Measurements from ENCODE around the gene GALNT1. TPM values are rescaled to one million over a fixed set of nuclear protein-coding genes. Genes with fewer than 3 reads are reported as not detected.
A peak's percentile ranks its signal among the peaks of the same experiment; 100 is the strongest.

The GALNT1 gene
- total and polyA plus RNA-seq, 10 of the 15 experiments (the other 5 are each of a cell fraction or from before 2014, with no cell fraction given), result 8.0 to 53.7 (median 29.9) TPM

- DNase-seq (ENCODE audit: low read depth, low spot score) (peak; percentile 91), ATAC-seq (peak; percentile 83), FAIRE-seq (no peak)
- Histone ChIP-seq H3K4me1 (ENCODE audit: control insufficient read depth, insufficient read depth, low read length) (peaks cover 15% of the 10 kb centered on the region), H3K9ac (ENCODE audit: control insufficient read depth, insufficient read depth, low read length) (no peak overlapping the region), H3K27me3 (replicated peaks in 1 of 2; ENCODE audit: control insufficient read depth in 2 of 2, insufficient read depth in 2 of 2, low read length in 1 of 2) (no peaks in the 10 kb centered on the region), H3K9me3 (replicated peaks; ENCODE audit: control insufficient read depth, insufficient read depth, low read length) (peaks cover 12% of the 10 kb centered on the region), H3K4me3 (no peak overlapping the region), H3K36me3 (ENCODE audit: control insufficient read depth in 2 of 2, insufficient read depth in 2 of 2, low read length in 1 of 2) (no peaks in the 10 kb centered on the region), H3K79me2 (ENCODE audit: control insufficient read depth, insufficient read depth, low read length) (peaks cover 4% of the 10 kb centered on the region), H3K4me2 (ENCODE audit: control insufficient read depth, insufficient read depth) (peak overlapping the region; percentile 59; the same call in 1 of the 2 replicates), H3K27ac (ENCODE audit: control insufficient read depth, insufficient read depth) (peak overlapping the region; percentile 37; the same call in 1 of the 2 replicates), H2AFZ (ENCODE audit: control insufficient read depth, low read depth, low read length) (no peak overlapping the region; the same call in none of the 2 replicates), H4K20me1 (ENCODE audit: control insufficient read depth, insufficient read depth) (no peaks in the 10 kb centered on the region)
- RAD21 ChIA-PET (ENCODE audit: unreplicated experiment), result interaction anchor here (0.6 to 1.5 kb wide), 5 partner anchors 12 to 99 kb away, joined by 3 to 5 read pairs (median 4); no protein-coding TSS in a partner anchor
- intact Hi-C loops (cut with micrococcal nuclease; ENCODE audit: unreplicated experiment) (loop anchor here (2.0 to 10.0 kb wide), 6 partner anchors 40 to 488 kb away; partner anchors contain the start of genes INO80C, RPRD1A and ZNF397), in situ Hi-C loops (cut with MboI) (loop anchor here (5.0 to 25.0 kb wide), 3 partner anchors 75 to 1235 kb away; no protein-coding TSS in a partner anchor)
- CTCF ChIA-PET, result interaction anchor here (1.4 kb wide), 1 partner anchor 39 kb away, joined by 3 read pairs; no protein-coding TSS in a partner anchor
- POLR2A ChIA-PET, result interaction anchor here (0.6 kb wide), 1 partner anchor 337 kb away, joined by 4 read pairs; no protein-coding TSS in a partner anchor
- no TSS peak for BruUV-seq (replicated peaks)
- SMC1A ChIA-PET (ENCODE audit: uncharacterized antibody, unreplicated experiment), result interaction anchor here (0.8 to 1.5 kb wide), 6 partner anchors 12 to 99 kb away, joined by 3 to 10 read pairs (median 4); no protein-coding TSS in a partner anchor
- WGBS (ENCODE audit: insufficient coverage, insufficient replicate concordance, low lambda C conversion rate, missing lambda C conversion rate), result 6% methylated on average over 8 of the region's 8 CpGs
- TF ChIP-seq CHD2 (IDR thresholded peaks at IDR 0.05; ENCODE audit: borderline replicate concordance, low read depth, low read length) (peak; percentile 47; the same call in 1 of the 2 replicates), USF1 (IDR thresholded peaks at IDR 0.05; ENCODE audit: borderline replicate concordance, extremely low read length, insufficient read depth, low read depth, low read length) (no peak), HDGF (IDR thresholded peaks at IDR 0.05) (peak; percentile 30; the same call in 1 of the 2 replicates), RELA (IDR thresholded peaks at IDR 0.05; ENCODE audit: borderline replicate concordance, partially characterized antibody) (peak; percentile 80), TBL1XR1 (IDR thresholded peaks at IDR 0.05; ENCODE audit: low read depth, low read length) (peak; percentile 64; the same call in 1 of the 2 replicates), CEBPB (IDR thresholded peaks at IDR 0.05; ENCODE audit: borderline replicate concordance in 1 of 2, low read depth in 2 of 2, low read length in 2 of 2) (no peak), STAT3 (IDR thresholded peaks at IDR 0.05; ENCODE audit: low read depth, low read length) (peak; percentile 71)
- TF ChIP-seq, protein P1, sequence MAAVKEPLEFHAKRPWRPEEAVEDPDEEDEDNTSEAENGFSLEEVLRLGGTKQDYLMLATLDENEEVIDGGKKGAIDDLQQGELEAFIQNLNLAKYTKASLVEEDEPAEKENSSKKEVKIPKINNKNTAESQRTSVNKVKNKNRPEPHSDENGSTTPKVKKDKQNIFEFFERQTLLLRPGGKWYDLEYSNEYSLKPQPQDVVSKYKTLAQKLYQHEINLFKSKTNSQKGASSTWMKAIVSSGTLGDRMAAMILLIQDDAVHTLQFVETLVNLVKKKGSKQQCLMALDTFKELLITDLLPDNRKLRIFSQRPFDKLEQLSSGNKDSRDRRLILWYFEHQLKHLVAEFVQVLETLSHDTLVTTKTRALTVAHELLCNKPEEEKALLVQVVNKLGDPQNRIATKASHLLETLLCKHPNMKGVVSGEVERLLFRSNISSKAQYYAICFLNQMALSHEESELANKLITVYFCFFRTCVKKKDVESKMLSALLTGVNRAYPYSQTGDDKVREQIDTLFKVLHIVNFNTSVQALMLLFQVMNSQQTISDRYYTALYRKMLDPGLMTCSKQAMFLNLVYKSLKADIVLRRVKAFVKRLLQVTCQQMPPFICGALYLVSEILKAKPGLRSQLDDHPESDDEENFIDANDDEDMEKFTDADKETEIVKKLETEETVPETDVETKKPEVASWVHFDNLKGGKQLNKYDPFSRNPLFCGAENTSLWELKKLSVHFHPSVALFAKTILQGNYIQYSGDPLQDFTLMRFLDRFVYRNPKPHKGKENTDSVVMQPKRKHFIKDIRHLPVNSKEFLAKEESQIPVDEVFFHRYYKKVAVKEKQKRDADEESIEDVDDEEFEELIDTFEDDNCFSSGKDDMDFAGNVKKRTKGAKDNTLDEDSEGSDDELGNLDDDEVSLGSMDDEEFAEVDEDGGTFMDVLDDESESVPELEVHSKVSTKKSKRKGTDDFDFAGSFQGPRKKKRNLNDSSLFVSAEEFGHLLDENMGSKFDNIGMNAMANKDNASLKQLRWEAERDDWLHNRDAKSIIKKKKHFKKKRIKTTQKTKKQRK (IDR thresholded peaks at IDR 0.05; ENCODE audit: low read depth, low read length), result no peak
- TF ChIP-seq, protein P2, sequence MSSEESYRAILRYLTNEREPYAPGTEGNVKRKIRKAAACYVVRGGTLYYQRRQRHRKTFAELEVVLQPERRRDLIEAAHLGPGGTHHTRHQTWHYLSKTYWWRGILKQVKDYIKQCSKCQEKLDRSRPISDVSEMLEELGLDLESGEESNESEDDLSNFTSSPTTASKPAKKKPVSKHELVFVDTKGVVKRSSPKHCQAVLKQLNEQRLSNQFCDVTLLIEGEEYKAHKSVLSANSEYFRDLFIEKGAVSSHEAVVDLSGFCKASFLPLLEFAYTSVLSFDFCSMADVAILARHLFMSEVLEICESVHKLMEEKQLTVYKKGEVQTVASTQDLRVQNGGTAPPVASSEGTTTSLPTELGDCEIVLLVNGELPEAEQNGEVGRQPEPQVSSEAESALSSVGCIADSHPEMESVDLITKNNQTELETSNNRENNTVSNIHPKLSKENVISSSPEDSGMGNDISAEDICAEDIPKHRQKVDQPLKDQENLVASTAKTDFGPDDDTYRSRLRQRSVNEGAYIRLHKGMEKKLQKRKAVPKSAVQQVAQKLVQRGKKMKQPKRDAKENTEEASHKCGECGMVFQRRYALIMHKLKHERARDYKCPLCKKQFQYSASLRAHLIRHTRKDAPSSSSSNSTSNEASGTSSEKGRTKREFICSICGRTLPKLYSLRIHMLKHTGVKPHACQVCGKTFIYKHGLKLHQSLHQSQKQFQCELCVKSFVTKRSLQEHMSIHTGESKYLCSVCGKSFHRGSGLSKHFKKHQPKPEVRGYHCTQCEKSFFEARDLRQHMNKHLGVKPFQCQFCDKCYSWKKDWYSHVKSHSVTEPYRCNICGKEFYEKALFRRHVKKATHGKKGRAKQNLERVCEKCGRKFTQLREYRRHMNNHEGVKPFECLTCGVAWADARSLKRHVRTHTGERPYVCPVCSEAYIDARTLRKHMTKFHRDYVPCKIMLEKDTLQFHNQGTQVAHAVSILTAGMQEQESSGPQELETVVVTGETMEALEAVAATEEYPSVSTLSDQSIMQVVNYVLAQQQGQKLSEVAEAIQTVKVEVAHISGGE (CRISPR knock-in tag; IDR thresholded peaks at IDR 0.05), result no peak
- TF ChIP-seq, protein P3, sequence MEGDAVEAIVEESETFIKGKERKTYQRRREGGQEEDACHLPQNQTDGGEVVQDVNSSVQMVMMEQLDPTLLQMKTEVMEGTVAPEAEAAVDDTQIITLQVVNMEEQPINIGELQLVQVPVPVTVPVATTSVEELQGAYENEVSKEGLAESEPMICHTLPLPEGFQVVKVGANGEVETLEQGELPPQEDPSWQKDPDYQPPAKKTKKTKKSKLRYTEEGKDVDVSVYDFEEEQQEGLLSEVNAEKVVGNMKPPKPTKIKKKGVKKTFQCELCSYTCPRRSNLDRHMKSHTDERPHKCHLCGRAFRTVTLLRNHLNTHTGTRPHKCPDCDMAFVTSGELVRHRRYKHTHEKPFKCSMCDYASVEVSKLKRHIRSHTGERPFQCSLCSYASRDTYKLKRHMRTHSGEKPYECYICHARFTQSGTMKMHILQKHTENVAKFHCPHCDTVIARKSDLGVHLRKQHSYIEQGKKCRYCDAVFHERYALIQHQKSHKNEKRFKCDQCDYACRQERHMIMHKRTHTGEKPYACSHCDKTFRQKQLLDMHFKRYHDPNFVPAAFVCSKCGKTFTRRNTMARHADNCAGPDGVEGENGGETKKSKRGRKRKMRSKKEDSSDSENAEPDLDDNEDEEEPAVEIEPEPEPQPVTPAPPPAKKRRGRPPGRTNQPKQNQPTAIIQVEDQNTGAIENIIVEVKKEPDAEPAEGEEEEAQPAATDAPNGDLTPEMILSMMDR (IDR thresholded peaks at IDR 0.05 in 2 of 3, conservative IDR thresholded peaks at IDR 0.05 in 1 of 3; ENCODE audit: control insufficient read depth in 2 of 3, extremely low read depth in 1 of 3, insufficient read depth in 1 of 3, low read depth in 3 of 3, low read length in 3 of 3), result no peak
Observed at GRCh38 chr18:35577045-35577848, 4.3 kb upstream of the GALNT1 start.
